Neural cell (in vitro differentiated cells): Measurements from ENCODE around the gene MAPK1. TPM values are rescaled to one million over a fixed set of nuclear protein-coding genes. Genes with fewer than 3 reads are reported as not detected.

Experiments
- H2AFZ ChIP-seq: fragments of 200-600, 300-800 bp; sonication (generic), shearing (Covaris generic); 2 replicates; pipeline ENCODE4 v1.6.0; 2014; ENCODE audit warnings: low read depth, mild to moderate bottlenecking, antibody characterized with exemption, low read length, moderate library complexity
- H3F3A ChIP-seq: fragments of 200-600 bp; shearing (Covaris generic); 2 replicates; pipeline ENCODE4 v1.6.1; 2016; ENCODE audit warnings: mild to moderate bottlenecking, moderate library complexity, mixed read lengths, antibody characterized with exemption, low read length; ENCODE audit not compliant: insufficient read depth, poor library complexity, severe bottlenecking
- H3K27ac ChIP-seq: fragments of 200-600, 300-800 bp; sonication (generic), shearing (Covaris generic); 2 replicates; pipeline ENCODE4 v1.5.1; 2014; ENCODE audit warnings: mild to moderate bottlenecking, low read length, moderate library complexity
- H3K27me3 ChIP-seq: fragments of 300-800, 200-600 bp; sonication (generic), shearing (Covaris generic); 2 replicates; pipeline ENCODE4 v1.6.0; 2014; ENCODE audit warnings: mild to moderate bottlenecking, low read depth, low read length, moderate library complexity; ENCODE audit not compliant: insufficient read depth
- H3K36me3 ChIP-seq: fragments of 300-800, 200-600 bp; sonication (generic), shearing (Covaris generic); 2 replicates; pipeline ENCODE4 v1.5.1; 2014; ENCODE audit warnings: mild to moderate bottlenecking, antibody characterized with exemption, low read length, moderate library complexity; ENCODE audit not compliant: insufficient read depth
- H3K4me2 ChIP-seq: fragments of 300-800, 200-600 bp; sonication (generic), shearing (Covaris generic); 2 replicates; pipeline ENCODE4 v1.6.0; 2014; ENCODE audit warnings: mild to moderate bottlenecking, low read length
- H3K4me3 ChIP-seq: fragments of 300-800, 200-600 bp; sonication (generic), shearing (Covaris generic); 2 replicates; pipeline ENCODE4 v1.5.1; 2014; ENCODE audit warnings: mild to moderate bottlenecking, low read length, moderate library complexity
- H3K79me2 ChIP-seq: fragments of 200-600 bp; shearing (Covaris generic); replicated peaks from 2 replicates; pipeline ENCODE4 v1.6.0; 2014; ENCODE audit warnings: mild to moderate bottlenecking, low read length, moderate library complexity; ENCODE audit not compliant: insufficient read depth
- H3K9ac ChIP-seq: fragments of 300-800, 200-600 bp; sonication (generic), shearing (Covaris generic); 2 replicates; pipeline ENCODE4 v1.6.1; 2016; ENCODE audit warnings: mild to moderate bottlenecking, low read length, mixed read lengths
- H3K9me2 ChIP-seq: fragments of 200-600 bp; shearing (Covaris generic); 2 replicates; pipeline ENCODE4 v1.6.1; 2016; ENCODE audit warnings: mild to moderate bottlenecking, low read length, mixed read lengths; ENCODE audit not compliant: insufficient read depth
- H3K9me3 ChIP-seq: fragments of 200-600, 300-800 bp; sonication (generic), shearing (Covaris generic); 2 replicates; pipeline ENCODE4 v1.6.1; 2016; ENCODE audit warnings: mild to moderate bottlenecking, mixed run types, low read length, moderate library complexity, mixed read lengths
- H4K20me1 ChIP-seq: fragments of 200-600 bp; shearing (Covaris generic); 2 replicates; pipeline ENCODE4 v1.6.1; 2016; ENCODE audit warnings: mild to moderate bottlenecking, mixed run types; ENCODE audit not compliant: insufficient read depth
- CTCF ChIP-seq: fragments of 450-650 bp; IDR thresholded peaks from 2 replicates; pipeline ENCODE4 v1.5.1; 2014; ENCODE audit warnings: antibody characterized with exemption, mild to moderate bottlenecking, moderate library complexity; ENCODE audit not compliant: poor library complexity, severe bottlenecking
- EP300 ChIP-seq: fragments of 450-650 bp; conservative IDR thresholded peaks from 2 replicates; pipeline ENCODE4 v1.6.1; 2014; ENCODE audit warnings: antibody characterized with exemption, mild to moderate bottlenecking, moderate library complexity; ENCODE audit not compliant: poor library complexity, severe bottlenecking
- EZH2 ChIP-seq: fragments of 200-600, 300-800 bp; shearing (Covaris generic), sonication (generic); IDR thresholded peaks from 2 replicates; pipeline ENCODE4 v1.6.1; 2014; ENCODE audit warnings: antibody characterized with exemption, low read length, borderline replicate concordance, mild to moderate bottlenecking; ENCODE audit not compliant: insufficient read depth, poor library complexity, severe bottlenecking
- MXI1 ChIP-seq: fragments of 450-650 bp; conservative IDR thresholded peaks from 2 replicates; pipeline ENCODE4 v1.6.1; 2014; ENCODE audit warnings: antibody characterized with exemption, mild to moderate bottlenecking; ENCODE audit not compliant: poor library complexity, severe bottlenecking
- POLR2AphosphoS5 ChIP-seq: IDR thresholded peaks from 2 replicates; pipeline ENCODE4 v1.6.1; 2012
- RAD21 ChIP-seq: fragments of 450-650 bp; conservative IDR thresholded peaks from 2 replicates; pipeline ENCODE4 v1.6.1; 2014; ENCODE audit warnings: antibody characterized with exemption, mild to moderate bottlenecking, moderate library complexity
- REST ChIP-seq: IDR thresholded peaks from 2 replicates; pipeline ENCODE4 v1.6.1; 2012; ENCODE audit warnings: borderline replicate concordance
- SMC3 ChIP-seq: fragments of 450-650 bp; conservative IDR thresholded peaks from 2 replicates; pipeline ENCODE4 v1.6.1; 2014; ENCODE audit warnings: antibody characterized with exemption, mild to moderate bottlenecking, moderate library complexity; ENCODE audit not compliant: poor library complexity
- TAF1 ChIP-seq: IDR thresholded peaks from 2 replicates; pipeline ENCODE4 v1.6.1; 2012; ENCODE audit warnings: low read depth
- polyA plus RNA-seq: library from polyadenylated mRNA; depleted of rRNA; stranded (reverse); fragments of >200 nt; gene quantifications from 2 replicates; pipeline ENCODE4 v1.2.3, GENCODE V29; 2014

Gene MAPK1
- polyA plus RNA-seq, 1 donor from 2014 or later, result 43.3 TPM

DNA sequence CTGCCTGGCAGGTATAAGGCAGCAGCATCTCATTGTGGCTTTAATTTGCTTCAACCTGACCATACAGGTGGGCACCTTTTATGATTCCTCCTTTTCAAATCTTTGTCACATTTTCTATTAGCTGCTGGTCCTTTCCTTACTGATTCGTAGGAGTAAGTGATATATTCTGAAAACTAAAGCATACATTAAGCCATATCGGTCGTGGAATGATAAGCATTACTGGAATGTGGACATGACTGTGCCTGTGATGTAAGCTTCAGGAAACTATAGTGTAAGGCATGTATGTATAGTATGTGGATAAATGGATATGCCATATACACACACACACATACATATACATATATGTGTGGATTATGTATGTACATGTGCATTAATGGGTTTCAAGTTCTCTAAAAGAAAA, 152.7 kb downstream of the MAPK1 start:
- Histone ChIP-seq H3K4me2 (no peak overlapping the region), H3K9ac (no peak overlapping the region), H3K27me3 (no peaks in the 10 kb centered on the region), H3K27ac (no peak overlapping the region), H4K20me1 (no peaks in the 10 kb centered on the region), H3K79me2 (peaks cover 4% of the 10 kb centered on the region), H3K36me3 (no peaks in the 10 kb centered on the region), H3F3A (no peaks in the 10 kb centered on the region), H3K9me2 (no peaks in the 10 kb centered on the region), H3K4me3 (no peak overlapping the region), H3K9me3 (no peaks in the 10 kb centered on the region), H2AFZ (no peak overlapping the region)
- TF ChIP-seq MXI1 (no peak), EP300 (no peak), CTCF (no peak), EZH2 (no peak), RAD21 (no peak), TAF1 (no peak), REST (no peak), POLR2AphosphoS5 (no peak), SMC3 (no peak)

DNA sequence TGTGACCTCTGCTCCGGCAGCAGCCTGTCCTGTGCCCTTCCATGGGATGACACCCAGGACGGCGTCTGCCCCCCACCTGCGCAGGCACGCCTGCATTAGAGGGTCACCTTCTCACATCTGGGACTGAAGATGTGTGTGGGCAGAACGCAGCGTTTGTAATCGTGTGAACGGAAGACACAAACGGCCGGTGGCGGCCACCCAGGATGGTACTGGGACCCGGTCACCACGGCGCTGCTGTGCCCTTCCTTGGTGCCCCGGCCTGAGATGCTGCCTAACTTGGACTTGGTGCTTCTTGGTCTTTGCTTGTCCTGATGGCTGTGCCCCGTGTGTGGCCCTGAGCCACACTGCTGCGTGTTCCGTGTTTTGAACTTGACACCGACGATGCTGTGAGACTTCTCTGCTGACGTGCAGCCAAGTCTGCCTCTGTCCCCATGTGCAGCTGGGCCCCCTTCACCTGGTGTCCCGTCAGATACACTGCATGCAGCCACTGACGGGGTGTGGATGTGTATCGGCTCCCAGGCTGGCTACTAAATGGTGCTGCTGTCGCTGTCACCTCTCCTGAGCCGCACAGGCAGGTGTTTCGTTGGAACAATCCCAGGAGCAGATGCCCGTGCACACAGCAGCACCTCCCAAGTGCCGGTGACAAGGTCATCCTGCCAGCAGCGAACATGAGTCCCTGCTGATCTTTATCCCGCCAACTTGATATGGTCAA, 153.2 kb downstream of the MAPK1 start:
- no peaks in the 10 kb centered on the region for H3K9me2 ChIP-seq
- no peak overlapping the region for H2AFZ ChIP-seq
- TF ChIP-seq EP300, result no peak
- no peak for TF ChIP-seq POLR2AphosphoS5
- no peak for TF ChIP-seq EZH2
- no peak overlapping the region for H3K4me2 ChIP-seq
- H3F3A ChIP-seq, result no peaks in the 10 kb centered on the region
- no peaks in the 10 kb centered on the region for H3K36me3 ChIP-seq
- peaks cover 4% of the 10 kb centered on the region for H3K79me2 ChIP-seq
- no peak overlapping the region for H3K4me3 ChIP-seq
- H3K9me3 ChIP-seq, result no peaks in the 10 kb centered on the region
- no peaks in the 10 kb centered on the region for H3K27me3 ChIP-seq
- H3K27ac ChIP-seq, result no peak overlapping the region
- H4K20me1 ChIP-seq, result no peaks in the 10 kb centered on the region
- H3K9ac ChIP-seq, result no peak overlapping the region
